Ovary (tissue), 9 donors: ENCODE results near the gene CDK18. TPM values are rescaled to one million over a fixed set of nuclear protein-coding genes. Genes with fewer than 3 reads are reported as not detected.
"Not testable (repeated sequence)": the region's sequence is repeated elsewhere in the genome, so short reads cannot be mapped to it uniquely, and the experiment has no call there.

Source experiments
- DNase-seq, 5 donors: peaks; one replicate each; pipeline ENCODE4 v3.0.0-alpha.2; 2019 to 2020
- H3K27ac ChIP-seq, 2 donors: fragments of 200-600 bp; one replicate each; pipeline versions ENCODE4 v1.5.1 to v1.8.0; 2019 to 2022
- H3K27me3 ChIP-seq: fragments of 200-600 bp; one replicate; pipeline ENCODE4 v1.8.0; 2022
- H3K36me3 ChIP-seq: fragments of 200-600 bp; sonication (generic); one replicate; pipeline ENCODE4 v1.5.1; 2019
- H3K4me1 ChIP-seq: one replicate; pipeline ENCODE4 v1.8.1; 2013; ENCODE audit warnings: mild to moderate bottlenecking, moderate library complexity; ENCODE audit not compliant: insufficient read depth
- H3K4me3 ChIP-seq: fragments of 200-600 bp; sonication (generic); one replicate; pipeline ENCODE4 v1.5.1; 2017
- H3K9me3 ChIP-seq, 2 donors: fragments of 200-600 bp in 1 of 2; sonication (generic) in 1 of 2; one replicate each; pipeline versions ENCODE4 v1.5.1 to v1.8.1; 2013 to 2019; ENCODE audit warnings: mild to moderate bottlenecking in 1 of 2, moderate library complexity in 1 of 2
- EP300 ChIP-seq: sonication (generic); formaldehyde crosslinking; IDR thresholded peaks from one replicate; pipeline ENCODE4 v1.6.1; 2017; ENCODE audit warnings: antibody characterized with exemption
- POLR2A ChIP-seq: fragments of 450-650 bp; IDR thresholded peaks from one replicate; pipeline ENCODE4 v1.6.1; 2017; ENCODE audit warnings: antibody characterized with exemption, mild to moderate bottlenecking, moderate library complexity
- WGBS, 3 donors: extraction: QIAGEN DNeasy Blood & Tissue Kit in 1 of 3; methylation state at CpG; one replicate each; pipeline versions ENCODE4 v1.1.5 to v1.1.7; 2013 to 2017; 5-methylcytosine and 5-hydroxymethylcytosine counted together
- intact Hi-C, 4 donors: fragments of 100-400 bp; cut with DNase I; formaldehyde crosslinking; loops; one replicate each; pipeline versions ENCODE4 v1.11.0 to v1.15.1; 2022 to 2023
- polyA plus RNA-seq, 2 donors: library from polyadenylated mRNA; stranded (reverse); fragments of 200-250 nt in 1 of 2; fragments of 350-450 nt in 1 of 2; fragmentation: Illumina TruSeq in 1 of 2; extraction: RNeasy Lipid Tissue Mini Kit (QIAGEN cat#74804) in 1 of 2; gene quantifications; one replicate each; pipeline ENCODE4 v1.2.3, GENCODE V29; 2013 to 2014
- total RNA-seq, 7 donors: library from RNA; depleted of rRNA in 2 of 7; stranded (reverse); fragments of >200 nt in 2 of 7; fragmentation: NEBNext Ultra II Directional in 3 of 7; extraction: Animal tissue kit (Norgen Biotek cat#: 25700) in 3 of 7; gene quantifications; one replicate each; pipeline versions ENCODE4 v1.1.0 to v1.2.4, GENCODE V29; 2016 to 2023
- TF ChIP-seq, protein P1 (sequence below), 3 donors: fragments of 450-650 bp in 2 of 3; fragments of 200-600 bp in 1 of 3; IDR thresholded peaks; one replicate each; pipeline versions ENCODE4 v1.5.1 to v1.8.0; 2016 to 2022; ENCODE audit warnings: antibody characterized with exemption in 3 of 3, mild to moderate bottlenecking in 1 of 3
- donor health status: DM: no; HTN: no; CAD: no; lungs with moderate emphysema.
- donor health status: DM: no; HTN: no; CAD: no.
- donor health status: Bipolar disorder and iron deficiency.
- donor health status: DM: yes; HTN: yes; CAD: no.
- donor health status: DM: no; HTN: no; CAD: no.
- donor health status: DM: yes; HTN: yes; CAD: no.

The CDK18 gene
- total and polyA plus RNA-seq, 9 donors, result 6.3 to 31.5 (median 18.8) TPM

DNA sequence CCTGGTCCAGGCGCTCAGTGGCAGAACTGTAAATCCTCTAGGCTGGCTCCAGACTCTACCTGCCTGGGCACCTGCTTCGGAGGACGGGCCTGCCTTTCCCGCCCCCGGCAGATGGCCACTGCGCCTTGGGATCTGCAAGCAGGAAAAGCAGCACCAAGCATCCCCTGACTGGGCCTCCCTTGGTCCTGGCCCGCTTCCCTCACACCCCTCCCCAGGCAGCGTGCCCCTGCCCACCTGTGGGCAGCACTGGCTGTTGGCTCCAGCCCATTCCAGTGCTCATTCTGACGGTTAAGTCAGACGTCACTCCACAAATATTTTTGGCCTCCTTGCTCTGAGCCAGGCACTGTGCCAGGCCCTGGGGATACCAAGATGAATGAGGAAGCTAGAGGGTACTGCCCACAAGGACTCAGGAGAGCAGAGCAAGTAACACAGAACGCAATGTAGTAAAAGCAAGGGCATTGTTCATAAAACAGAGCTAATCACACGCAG is 26.7 kb upstream of the CDK18 start:
- Histone ChIP-seq H3K27ac (no peak overlapping the region), H3K4me1 (peaks cover 5% of the 10 kb centered on the region), H3K27me3 (no peaks in the 10 kb centered on the region), H3K4me3 (no peak overlapping the region), H3K9me3 (no peaks in the 10 kb centered on the region), H3K36me3 (no peaks in the 10 kb centered on the region)
- intact Hi-C loops, result loop anchor here in 1 of 4 donors (10.0 kb wide), 1 partner anchor 63 kb away; no protein-coding TSS in a partner anchor
- 68 to 72% (median 72%) methylated on average over 12 of the region's 12 CpGs for WGBS, 3 donors
- peak in 2 of 5 donors; percentile 50 to 56 for DNase-seq
- TF ChIP-seq, protein P1, sequence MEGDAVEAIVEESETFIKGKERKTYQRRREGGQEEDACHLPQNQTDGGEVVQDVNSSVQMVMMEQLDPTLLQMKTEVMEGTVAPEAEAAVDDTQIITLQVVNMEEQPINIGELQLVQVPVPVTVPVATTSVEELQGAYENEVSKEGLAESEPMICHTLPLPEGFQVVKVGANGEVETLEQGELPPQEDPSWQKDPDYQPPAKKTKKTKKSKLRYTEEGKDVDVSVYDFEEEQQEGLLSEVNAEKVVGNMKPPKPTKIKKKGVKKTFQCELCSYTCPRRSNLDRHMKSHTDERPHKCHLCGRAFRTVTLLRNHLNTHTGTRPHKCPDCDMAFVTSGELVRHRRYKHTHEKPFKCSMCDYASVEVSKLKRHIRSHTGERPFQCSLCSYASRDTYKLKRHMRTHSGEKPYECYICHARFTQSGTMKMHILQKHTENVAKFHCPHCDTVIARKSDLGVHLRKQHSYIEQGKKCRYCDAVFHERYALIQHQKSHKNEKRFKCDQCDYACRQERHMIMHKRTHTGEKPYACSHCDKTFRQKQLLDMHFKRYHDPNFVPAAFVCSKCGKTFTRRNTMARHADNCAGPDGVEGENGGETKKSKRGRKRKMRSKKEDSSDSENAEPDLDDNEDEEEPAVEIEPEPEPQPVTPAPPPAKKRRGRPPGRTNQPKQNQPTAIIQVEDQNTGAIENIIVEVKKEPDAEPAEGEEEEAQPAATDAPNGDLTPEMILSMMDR (IDR thresholded peaks at IDR 0.05), result no peak
- TF ChIP-seq POLR2A (no peak), EP300 (no peak)

- H3K27me3 ChIP-seq, H3K4me1 ChIP-seq, H3K9me3 ChIP-seq, DNase-seq, H3K27ac ChIP-seq, H3K36me3 ChIP-seq, H3K4me3 ChIP-seq: not testable (repeated sequence)
- WGBS, 3 donors, result 86 to 95% (median 92%) methylated on average over 2 of the region's 2 CpGs
- intact Hi-C loops, result loop anchor here in 1 of 4 donors (10.0 kb wide), 1 partner anchor 64 kb away; no protein-coding TSS in a partner anchor
These were observed 25.5 kb upstream of the CDK18 start for GRCh38 chr1:205478985-205479384.

GRCh38 chr1:205480349-205480985 is 24.0 kb upstream of the CDK18 start:
- intact Hi-C loops, result loop anchor here in 3 of 4 donors (5.0 to 10.0 kb wide), 5 partner anchors 43 to 206 kb away; no protein-coding TSS in a partner anchor
- no peak for TF ChIP-seq POLR2A
- TF ChIP-seq EP300, result no peak
- TF ChIP-seq, protein P1 (IDR thresholded peaks at IDR 0.05), result no peak
- H3K4me3 ChIP-seq, result no peak overlapping the region
- DNase-seq, result no peak
- H3K27ac ChIP-seq, result no peak overlapping the region
- no peaks in the 10 kb centered on the region for H3K36me3 ChIP-seq
- H3K9me3 ChIP-seq, result no peaks in the 10 kb centered on the region
- 81 to 86% (median 82%) methylated on average over 17 of the region's 17 CpGs for WGBS, 3 donors
- no peaks in the 10 kb centered on the region for H3K4me1 ChIP-seq
- no peaks in the 10 kb centered on the region for H3K27me3 ChIP-seq

GRCh38 chr1:205481218-205481617 is 23.3 kb upstream of the CDK18 start:
- 74 to 77% (median 75%) methylated on average over 11 of the region's 11 CpGs for WGBS, 3 donors
- Histone ChIP-seq H3K4me1 (peaks cover 3% of the 10 kb centered on the region), H3K27ac (no peak overlapping the region), H3K4me3 (no peak overlapping the region), H3K27me3 (no peaks in the 10 kb centered on the region), H3K9me3 (no peaks in the 10 kb centered on the region), H3K36me3 (no peaks in the 10 kb centered on the region)
- TF ChIP-seq EP300, result no peak
- TF ChIP-seq, protein P1 (IDR thresholded peaks at IDR 0.05), result no peak
- TF ChIP-seq POLR2A, result no peak
- DNase-seq, result no peak
- intact Hi-C loops, result loop anchor here in 3 of 4 donors (5.0 to 10.0 kb wide), 5 partner anchors 44 to 206 kb away; no protein-coding TSS in a partner anchor

GRCh38 chr1:205481629-205482151 is 22.8 kb upstream of the CDK18 start:
- H3K27me3 ChIP-seq, result no peaks in the 10 kb centered on the region
- DNase-seq, result no peak
- peaks cover 3% of the 10 kb centered on the region for H3K4me1 ChIP-seq
- no peaks in the 10 kb centered on the region for H3K36me3 ChIP-seq
- no peak overlapping the region for H3K4me3 ChIP-seq
- intact Hi-C loops, result loop anchor here in 3 of 4 donors (5.0 to 10.0 kb wide), 5 partner anchors 44 to 207 kb away; no protein-coding TSS in a partner anchor
- H3K9me3 ChIP-seq, result no peaks in the 10 kb centered on the region
- H3K27ac ChIP-seq, result no peak overlapping the region
- TF ChIP-seq POLR2A (no peak), EP300 (no peak)
- TF ChIP-seq, protein P1 (IDR thresholded peaks at IDR 0.05), result no peak
- 74 to 80% (median 79%) methylated on average over 12 to 15 of the region's 15 CpGs for WGBS, 3 donors

GRCh38 chr1:205482587-205482986 is 21.9 kb upstream of the CDK18 start:
- H3K27ac ChIP-seq, DNase-seq, H3K27me3 ChIP-seq, H3K4me1 ChIP-seq, H3K9me3 ChIP-seq, H3K36me3 ChIP-seq, H3K4me3 ChIP-seq: not testable (repeated sequence)
- intact Hi-C loops, result loop anchor here in 3 of 4 donors (5.0 to 10.0 kb wide), 5 partner anchors 45 to 208 kb away; no protein-coding TSS in a partner anchor
- WGBS, 3 donors, result 87 to 91% (median 88%) methylated on average over 11 of the region's 11 CpGs
